SKM-1 treated with dmso at 0.1 percent for 144 hours (cell line): ENCODE measurements around the gene NEDD4L.
"Not testable (repeated sequence)": the region's sequence is repeated elsewhere in the genome, so short reads cannot be mapped to it uniquely, and the experiment has no call there.

ENCODE experiments used
- DNase-seq: peaks from one replicate; lab custom pipeline; 2025; ENCODE audit not compliant: unreplicated experiment; lab: John Stamatoyannopoulos, UW

NEDD4L gene

DNA sequence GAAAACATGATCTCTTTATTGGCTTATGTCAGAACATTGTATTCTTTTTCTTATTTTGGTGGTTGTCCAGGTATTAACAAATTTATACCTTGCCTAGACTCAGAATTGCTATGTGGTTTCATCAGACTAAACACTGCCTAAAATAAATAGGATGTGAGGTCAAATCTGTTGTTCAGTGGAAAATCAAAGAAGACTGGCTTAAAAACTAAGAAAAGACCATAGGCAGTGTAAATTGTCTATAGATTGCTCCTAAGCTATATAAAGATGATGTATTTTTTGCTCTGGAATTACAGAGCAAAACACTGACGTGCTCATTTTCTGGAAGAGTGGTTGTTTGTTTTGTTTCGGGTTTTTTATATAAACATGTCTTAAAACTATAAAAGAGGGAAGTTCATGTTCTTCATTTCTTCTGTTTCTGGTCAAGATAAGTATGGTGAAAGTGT is 318.8 kb downstream of the NEDD4L start:
- no peak for DNase-seq

DNA sequence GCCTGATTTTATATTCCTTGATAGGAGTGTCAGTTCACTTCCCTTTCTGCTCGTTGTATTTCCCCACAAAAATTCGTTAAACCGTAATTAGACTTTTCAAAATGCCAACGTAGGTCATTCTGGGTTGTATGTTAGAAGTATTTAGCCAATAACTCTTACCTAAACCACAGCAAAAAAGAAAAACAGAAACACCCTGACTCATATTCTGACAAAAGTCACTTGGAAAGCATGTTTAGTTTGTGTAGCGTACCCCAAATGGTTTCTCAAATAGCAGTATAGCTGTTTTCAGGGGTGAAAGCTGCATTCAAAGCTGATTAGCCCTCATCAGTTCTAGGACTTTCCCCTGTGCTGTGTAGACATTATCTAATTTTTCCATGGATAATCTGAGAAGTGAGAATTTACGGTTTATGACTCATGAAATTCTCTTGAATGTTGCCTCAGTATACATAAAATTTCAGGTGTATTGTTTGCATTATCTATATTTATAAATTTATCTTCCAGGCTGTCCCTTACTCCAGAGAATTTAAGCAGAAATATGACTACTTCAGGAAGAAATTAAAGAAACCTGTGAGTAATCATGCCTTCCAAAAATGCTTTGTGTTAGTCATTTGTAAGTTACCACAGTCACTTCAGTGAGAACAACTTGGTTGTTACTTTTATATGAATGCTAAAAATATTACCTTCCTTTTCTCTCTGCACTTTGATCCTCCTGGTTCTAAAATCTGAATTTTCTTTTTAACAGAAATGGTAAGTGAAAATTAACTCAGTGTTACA is 319.9 kb downstream of the NEDD4L start:
- DNase-seq, result no peak

DNA sequence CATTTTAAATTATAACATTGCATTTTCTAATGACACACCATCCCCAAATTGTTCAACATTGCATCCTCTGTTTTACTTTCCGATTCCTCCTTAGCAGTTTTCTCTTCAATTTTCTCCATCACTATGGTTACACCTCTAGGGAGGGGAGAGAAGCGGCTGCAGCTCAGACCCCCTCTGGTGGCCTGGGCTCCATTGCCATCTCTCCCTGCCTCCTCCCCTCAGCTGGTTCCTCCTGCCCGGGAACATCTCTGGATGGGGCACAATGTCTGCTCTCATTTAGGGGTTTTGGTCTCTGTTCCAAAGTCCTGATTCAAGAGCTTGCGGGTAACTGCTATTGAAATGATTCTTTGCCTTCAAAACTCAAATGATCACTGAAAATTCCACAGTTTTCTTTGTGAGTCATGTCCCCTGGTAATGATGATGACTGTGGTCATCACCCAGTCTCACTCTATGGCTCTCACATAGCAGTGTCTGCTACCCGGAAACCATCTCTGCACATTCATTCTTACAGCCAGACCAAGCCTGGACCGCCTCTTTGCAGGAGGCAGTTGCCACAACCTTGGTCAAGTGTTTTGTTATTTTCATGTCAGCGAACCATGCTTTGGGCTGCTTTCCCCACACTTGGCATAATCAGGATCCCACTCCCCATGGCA is 321.0 kb downstream of the NEDD4L start:
- no peak for DNase-seq

DNA sequence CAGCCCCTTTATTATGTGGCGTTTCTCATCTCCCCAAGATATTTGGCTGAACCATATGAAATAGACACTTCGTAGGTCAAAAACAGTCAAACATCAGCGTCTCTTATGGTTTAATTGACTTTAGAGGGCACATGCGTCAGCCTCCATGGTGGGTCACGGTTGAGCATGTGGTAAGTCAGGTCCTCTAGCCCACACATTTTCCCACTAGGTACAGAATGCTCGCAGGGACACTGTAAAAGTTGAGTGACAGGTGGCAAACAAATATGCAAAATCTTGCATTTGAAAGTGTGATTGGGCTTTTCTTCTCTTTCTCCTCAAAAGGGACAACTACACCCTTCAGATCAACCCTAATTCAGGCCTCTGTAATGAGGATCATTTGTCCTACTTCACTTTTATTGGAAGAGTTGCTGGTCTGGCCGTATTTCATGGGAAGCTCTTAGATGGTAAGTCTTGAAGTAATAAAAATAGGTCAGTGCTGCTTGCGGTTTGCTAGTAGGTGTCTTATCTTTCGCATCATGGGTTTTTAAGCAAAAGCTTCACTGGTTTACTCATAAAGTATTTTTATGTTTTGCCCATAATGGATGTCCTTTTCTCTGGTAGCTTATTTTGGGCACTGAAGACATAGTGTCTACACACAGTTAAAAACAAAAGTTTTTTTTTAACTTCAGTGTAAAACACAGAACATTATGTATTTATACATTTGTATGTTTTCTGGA is 323.6 kb downstream of the NEDD4L start:
- DNase-seq, result no peak

DNA sequence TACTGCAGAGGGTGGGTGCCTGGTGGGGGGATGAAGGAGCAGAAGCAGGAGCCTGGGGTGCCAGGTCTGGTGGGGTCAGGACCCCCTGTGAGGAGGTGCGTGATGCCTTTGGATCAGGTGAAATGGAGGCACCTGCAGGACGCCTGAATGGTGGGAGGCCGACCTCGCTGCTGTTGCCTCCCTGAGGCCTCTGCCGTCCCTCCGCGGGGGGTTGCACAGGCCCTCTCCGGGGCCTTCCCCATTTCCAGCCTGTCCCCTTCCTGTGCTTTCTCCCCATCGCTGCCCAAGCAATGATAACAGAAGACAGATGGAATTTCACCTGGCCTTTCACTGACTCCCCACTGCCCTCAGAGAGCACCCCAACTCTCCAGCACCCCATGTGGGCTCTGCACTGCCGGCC is 325.6 kb downstream of the NEDD4L start:
- DNase-seq, result no peak

DNA sequence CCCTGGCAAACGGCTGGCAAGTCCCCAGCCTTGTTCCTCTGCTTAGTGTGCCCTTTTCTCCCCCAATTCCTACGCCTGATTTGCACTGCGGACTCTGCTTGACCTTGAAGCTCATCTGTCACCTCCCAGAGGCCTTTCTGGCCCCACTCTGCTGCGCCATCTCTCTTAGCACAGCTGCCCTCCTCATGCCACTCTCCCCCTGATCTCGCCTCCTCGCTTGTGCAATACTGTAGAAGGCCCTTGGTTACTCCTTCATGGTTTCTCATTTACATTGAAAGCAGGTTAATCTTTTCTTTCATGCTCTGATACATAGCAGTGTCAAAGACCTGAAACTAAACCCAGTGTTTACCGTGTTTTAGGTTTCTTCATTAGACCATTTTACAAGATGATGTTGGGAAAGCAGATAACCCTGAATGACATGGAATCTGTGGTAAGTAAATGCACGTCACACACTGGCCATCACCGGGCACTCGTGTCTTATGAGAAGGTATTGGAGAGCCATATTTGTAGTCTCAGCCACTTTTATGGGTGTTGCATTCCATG is 326.1 kb downstream of the NEDD4L start:
- DNase-seq, result no peak

DNA sequence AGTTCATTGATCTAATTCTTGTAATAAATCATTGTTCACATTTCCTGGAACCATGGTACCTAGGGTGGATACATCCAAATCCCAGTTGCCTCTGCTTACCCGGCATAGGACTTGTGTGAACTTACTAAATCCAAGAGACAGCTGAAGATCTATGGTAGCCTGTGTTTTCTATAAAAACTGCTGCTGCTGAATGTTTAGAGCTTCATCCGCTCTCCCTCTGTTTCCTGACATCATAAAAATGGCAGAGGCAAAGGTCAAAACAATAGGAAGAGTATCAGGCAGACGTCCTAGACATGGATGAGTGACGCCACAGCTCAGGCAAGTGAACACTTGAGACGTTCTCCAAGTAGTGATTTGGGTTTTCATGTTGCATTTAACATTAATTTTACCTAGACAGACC is 326.6 kb downstream of the NEDD4L start:
- DNase-seq, result no peak

DNA sequence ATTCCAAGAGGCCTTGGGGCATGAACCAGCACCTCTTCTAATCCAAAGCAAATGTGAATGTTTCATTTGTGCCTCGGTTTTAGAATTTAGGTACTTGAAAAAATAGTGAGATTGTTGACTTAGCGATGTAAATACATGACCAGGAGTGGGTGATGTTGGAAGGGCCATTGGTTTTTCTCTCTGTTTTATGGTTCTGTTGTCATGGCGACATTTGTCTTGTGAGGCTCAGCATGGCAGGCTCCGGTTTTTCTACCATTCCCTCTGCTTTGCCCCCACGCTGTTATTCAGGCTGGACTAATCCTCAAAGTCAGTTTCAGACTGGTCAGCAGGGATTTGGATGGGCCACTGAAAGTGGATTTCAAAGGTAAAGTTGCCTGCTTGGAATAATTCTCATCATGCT is 329.5 kb downstream of the NEDD4L start:
- DNase-seq, result no peak

DNA sequence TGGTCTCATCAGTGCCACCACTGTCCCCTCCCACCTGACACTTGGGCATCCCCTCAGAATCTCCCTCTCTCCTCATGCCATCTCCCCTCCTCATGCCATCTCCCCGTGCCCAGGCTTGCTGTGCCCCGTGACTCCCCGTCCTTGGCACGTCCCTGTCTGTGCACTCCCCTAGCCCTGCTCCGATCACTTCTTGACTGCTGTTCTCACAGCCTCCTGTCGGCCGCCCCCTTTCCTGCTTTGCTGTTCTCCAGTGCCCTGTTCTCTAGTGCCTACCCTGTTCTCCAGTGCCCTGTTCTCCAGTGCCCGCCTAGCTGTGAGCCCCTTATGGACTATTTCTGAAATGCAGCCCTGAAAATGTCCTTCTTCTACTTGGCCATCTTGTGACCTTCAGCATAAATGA is 331.0 kb downstream of the NEDD4L start:
- DNase-seq, result no peak

DNA sequence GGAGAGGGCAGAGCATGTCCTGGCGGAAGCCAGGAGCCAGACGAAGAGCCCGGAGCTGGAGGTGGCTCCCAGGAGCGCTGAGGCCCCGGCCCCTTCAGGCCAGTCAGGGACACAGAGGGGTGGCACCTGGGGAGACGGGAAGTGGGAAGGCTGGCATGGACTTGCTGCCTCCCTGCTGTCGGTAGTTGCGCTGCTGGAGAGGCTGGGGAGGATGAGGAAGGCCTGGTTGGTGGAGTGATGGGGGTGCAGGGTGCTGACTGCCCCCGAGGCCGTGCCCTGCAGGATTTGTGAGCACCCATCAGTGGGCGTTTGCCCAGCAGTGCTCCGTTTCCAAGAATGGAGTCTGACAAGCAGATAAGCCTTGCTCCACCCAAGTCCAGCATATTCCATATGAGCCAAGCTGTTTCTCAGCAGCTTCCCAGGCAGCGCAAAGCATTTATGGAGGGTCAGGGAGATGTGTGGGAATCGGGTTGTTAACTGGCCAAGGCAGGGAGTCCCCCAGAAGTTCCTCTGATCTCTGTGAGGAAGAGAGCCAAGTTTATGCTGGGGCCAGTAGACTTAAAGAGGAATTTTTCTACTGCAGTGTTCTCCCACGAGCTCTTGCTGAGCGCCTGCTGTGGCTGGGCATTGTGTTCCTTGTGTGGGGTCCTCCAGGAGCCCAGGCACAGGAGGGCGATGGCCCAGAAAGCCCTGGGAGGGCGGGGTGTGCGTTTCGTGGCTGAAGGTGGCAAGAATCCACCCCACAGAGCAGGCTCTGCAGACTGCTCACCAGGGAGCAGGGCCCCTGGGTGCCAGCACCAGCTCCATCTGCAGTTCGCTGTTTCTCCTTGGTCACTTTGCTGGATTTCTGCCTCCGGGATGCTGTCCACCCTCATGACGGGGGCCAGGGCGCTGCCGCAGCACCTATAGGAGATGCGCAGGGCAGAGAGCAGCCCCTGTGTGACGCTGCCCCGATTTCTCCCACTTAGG is 334.7 kb downstream of the NEDD4L start:
- DNase-seq, result no peak

DNA sequence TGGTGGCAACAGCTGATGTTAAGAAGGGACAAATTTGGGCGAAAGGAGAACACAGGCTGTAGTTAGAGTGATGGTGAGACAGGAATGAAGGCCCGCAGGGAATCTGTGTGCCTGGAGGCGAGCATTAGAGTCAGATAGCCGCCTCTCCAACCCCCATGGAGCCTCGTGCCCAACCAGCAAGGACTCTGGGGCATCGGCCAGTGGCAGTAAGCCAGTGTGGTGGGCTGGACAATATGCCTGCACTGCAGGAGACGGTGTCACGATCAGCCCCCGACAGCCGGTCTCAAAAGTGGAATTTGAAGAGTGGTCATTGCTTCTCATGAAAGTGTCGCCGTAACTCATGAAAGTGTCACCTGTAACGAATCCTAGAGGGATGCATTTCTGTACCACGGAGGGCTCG is 335.4 kb downstream of the NEDD4L start:
- no peak for DNase-seq

DNA sequence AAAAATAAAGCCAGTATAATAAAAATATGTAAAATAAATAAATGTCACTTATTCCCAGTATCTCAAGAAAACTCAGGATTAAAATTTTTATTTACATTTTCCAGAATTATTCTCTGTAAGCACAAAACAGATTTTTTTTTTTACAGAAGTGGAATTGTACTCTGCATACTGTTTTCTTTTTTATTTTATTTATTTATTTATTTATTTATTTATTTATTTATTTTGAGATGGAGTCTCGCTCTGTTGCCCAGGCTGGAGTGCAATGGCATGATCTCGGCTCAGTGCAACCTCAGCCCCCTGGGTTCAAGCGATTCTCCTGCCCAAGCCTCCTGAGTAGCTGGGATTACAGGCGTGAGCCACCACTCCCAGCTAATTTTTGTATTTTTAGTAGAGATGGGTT is 336.1 kb downstream of the NEDD4L start:
- not testable (repeated sequence) for DNase-seq

DNA sequence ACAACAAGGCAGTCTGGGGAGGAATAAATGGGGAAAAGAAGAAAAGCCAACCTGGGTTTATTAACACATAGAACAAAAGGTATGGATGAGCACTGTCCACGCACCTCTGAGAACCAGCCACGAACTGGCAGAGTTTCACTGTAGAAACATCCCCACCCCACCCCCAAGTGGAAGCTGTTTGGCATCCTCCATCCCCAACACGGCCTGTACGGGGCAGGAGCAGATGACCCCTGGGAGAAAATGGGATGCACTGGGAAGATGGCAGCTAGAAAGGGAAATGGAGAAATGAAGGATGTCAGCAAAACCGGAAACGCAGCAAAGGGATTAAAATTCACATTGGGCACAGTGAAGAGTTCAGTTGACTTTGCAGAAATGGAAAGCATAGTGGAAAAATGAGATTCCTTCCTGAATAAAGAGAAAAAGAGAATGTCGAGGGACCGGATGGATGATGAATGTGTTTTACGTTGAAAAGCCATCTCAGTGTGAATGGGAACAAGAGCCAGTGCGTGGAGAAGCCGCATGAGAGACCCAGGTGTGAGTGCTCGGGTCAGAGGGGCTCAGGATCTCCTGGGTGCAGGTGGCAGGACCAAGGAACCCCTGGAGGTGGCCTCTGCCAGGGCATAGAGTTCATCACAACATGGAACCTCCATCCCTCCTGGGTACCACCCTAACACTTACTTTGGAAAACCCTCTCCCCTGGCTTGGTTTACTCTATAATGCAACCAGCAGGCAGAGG is 337.8 kb downstream of the NEDD4L start:
- DNase-seq, result no peak

DNA sequence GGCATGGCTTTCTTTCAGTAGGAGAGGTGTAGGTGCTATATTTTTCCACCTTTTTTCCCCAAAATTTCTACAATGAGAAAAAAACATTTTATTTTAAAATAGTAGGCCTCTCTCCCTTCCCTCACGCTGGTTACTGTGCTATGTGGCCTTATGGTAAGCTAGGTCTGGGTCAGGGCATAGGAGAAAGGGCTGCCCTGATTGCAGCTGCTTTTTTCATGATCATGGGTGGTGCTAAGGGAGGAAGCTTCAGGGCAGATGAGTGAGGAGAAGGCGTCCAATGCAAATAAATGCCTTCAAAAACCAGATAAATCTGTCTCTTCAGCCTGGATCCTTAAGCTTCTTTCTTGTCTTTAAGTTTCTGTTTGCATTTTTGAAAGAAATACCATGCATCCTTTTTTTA is 338.4 kb downstream of the NEDD4L start:
- no peak for DNase-seq

DNA sequence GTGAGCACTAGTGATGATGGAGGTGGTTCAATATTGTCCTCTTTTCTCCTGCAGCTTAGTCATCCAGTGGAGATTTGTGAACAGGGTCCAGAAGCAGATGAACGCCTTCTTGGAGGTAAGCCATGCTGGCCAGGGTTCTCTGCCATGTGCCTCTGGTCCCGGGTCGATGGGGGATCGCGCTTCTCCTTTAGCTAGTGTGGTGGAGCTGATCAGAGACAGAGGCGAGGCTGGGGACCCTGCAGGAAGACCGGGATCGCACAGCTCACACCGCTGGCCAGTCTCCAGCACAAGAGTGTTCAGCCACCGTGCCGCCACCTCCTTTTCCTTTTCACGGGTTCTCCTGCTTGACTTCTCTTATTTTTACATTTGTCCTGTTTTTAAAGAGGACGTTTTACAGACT is 341.4 kb downstream of the NEDD4L start:
- DNase-seq, result no peak

DNA sequence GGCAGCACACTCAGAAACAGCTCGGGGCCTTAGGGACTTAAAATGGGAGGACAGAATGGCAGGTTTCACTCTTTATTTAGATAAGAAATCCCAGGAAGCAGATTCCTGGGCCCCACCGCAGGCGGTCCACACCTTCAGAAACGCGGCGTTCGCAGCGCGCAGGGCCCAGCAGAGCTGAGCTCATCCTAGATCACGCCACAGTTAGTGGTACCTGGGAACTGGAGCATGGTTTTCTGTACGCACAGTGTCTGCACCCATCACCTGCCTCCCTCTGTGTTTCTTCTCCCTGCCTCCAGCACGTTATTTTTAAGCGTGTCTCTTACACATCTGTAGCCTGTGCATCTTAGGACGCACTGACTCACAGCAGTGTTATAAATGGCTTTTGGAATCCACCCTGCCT is 342.8 kb downstream of the NEDD4L start:
- DNase-seq, result no peak

DNA sequence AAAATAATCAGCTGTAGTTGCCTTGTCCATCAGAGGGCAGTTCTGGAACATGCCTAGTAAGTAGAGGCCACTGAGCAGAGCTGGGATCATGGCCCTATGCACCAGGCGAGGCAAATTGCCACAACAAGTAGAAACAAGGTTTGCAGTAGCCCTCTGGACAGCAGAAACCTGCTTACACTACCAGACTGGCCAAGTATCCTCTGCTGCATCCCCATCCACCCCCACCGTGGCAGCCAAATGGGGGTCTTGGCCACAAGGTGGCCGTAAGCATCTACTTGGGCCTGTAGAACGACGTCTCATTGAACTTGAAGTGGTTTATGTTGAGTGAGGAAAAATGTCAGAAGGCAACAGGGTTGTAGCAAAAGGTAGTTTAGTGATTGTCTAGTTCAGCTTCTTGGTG is 343.7 kb downstream of the NEDD4L start:
- no peak for DNase-seq

DNA sequence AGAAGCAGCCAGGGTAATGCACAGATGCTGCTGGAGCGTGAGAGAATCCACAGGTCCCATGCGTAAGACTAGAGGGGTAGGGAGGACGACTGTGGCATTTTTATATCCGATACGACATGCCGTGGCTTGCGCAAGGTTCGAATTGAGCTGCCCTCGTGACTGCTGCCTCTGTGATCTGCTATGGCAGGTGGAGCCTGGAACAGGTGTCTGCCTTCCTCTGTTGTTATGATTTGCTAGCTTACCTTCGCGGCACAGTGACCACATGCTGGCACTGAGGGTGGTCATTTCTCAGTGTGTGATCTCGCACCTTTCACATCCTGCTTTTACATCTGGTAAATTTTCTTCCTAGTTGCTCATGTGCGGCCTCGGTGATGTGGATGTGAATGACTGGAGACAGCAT is 344.7 kb downstream of the NEDD4L start:
- DNase-seq, result no peak

DNA sequence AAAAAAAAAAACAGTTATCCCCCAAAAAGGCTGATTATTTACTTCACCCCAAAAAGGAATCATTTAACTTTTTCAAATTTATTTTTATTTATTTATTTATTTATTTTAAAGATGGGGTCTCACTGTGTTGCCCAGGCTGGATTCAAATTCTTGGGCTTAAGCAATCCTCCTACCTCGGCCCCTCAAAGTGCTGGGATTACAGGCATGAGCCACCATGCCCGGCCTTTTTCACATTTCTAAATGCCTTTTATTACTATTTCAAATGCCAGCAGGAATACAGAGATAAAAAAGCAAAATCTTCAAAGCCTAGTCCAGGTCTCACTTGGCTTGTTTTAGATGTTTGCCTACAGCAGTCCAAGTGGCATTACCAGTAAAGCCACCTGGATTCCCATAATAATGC is 345.7 kb downstream of the NEDD4L start:
- DNase-seq, result no peak

DNA sequence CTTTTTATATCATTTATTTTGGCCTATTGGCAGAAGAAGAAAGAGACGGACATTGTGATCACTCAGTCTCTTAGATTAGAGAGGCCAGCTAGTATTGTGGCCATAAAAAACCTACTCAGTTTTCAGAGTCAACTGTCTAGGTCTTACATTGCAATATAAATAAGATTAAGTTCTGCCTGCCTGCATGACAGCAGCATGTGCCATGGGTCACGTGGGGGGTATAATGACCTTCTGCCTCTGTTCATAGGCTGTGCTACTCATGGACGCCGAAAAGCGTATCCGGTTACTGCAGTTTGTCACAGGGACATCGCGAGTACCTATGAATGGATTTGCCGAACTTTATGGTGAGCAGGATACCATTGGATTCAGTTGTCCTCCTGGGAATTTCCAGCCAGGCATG is 346.4 kb downstream of the NEDD4L start:
- DNase-seq, result no peak
